Neuronal stem cell (in vitro differentiated cells): ENCODE results near the gene JPH2.

Experiments
- DNase-seq: peaks from one replicate; pipeline ENCODE4 v3.0.0-alpha.2; 2013; ENCODE audit warnings: low spot score
- H2AFZ ChIP-seq: one replicate; pipeline ENCODE4 v1.6.1; 2013; ENCODE audit warnings: mild to moderate bottlenecking, low read length, inconsistent platforms
- H2AK5ac ChIP-seq: 2 replicates; pipeline ENCODE4 v1.6.1; 2013; ENCODE audit warnings: low read depth, mild to moderate bottlenecking, inconsistent platforms, low read length, moderate library complexity, mixed read lengths
- H2BK120ac ChIP-seq: 2 replicates; pipeline ENCODE4 v1.6.1; 2013; ENCODE audit warnings: low read depth, mild to moderate bottlenecking, inconsistent platforms, low read length, moderate library complexity, mixed read lengths
- H2BK12ac ChIP-seq: one replicate; pipeline ENCODE4 v1.6.1; 2013; ENCODE audit warnings: low read length, inconsistent platforms
- H2BK15ac ChIP-seq: 2 replicates; pipeline ENCODE4 v1.6.1; 2013; ENCODE audit warnings: mild to moderate bottlenecking, low read length, inconsistent platforms, mixed read lengths
- H2BK5ac ChIP-seq: one replicate; pipeline ENCODE4 v1.6.1; 2013; ENCODE audit warnings: inconsistent platforms, mild to moderate bottlenecking, low read length, moderate library complexity
- H3K14ac ChIP-seq: one replicate; pipeline ENCODE4 v1.6.1; 2013; ENCODE audit warnings: low read length, inconsistent platforms
- H3K18ac ChIP-seq: 2 replicates; pipeline ENCODE4 v1.6.1; 2013; ENCODE audit warnings: low read length, inconsistent platforms
- H3K23ac ChIP-seq: 2 replicates; pipeline ENCODE4 v1.6.1; 2013; ENCODE audit warnings: low read depth, mild to moderate bottlenecking, mixed read lengths, low read length, inconsistent platforms; ENCODE audit not compliant: poor library complexity
- H3K27ac ChIP-seq: replicated peaks from 3 replicates; pipeline ENCODE4 v1.5.1; 2013; ENCODE audit warnings: low read length, inconsistent platforms
- H3K27me3 ChIP-seq, 3 experiments: 2 replicates each; pipeline ENCODE4 v1.6.1; 2013; ENCODE audit warnings: low read length in 3 of 3, mild to moderate bottlenecking in 2 of 3, inconsistent platforms in 1 of 3, low read depth in 1 of 3, mixed read lengths in 1 of 3, moderate library complexity in 1 of 3; ENCODE audit not compliant: control insufficient read depth in 3 of 3, insufficient read depth in 3 of 3
- H3K36me3 ChIP-seq, 2 donors: replicated peaks in 1 of 2; 2 replicates each; pipeline ENCODE4 v1.6.1; 2013; ENCODE audit warnings: low read length in 2 of 2; ENCODE audit not compliant: control insufficient read depth in 2 of 2, insufficient read depth in 2 of 2
- H3K4ac ChIP-seq: 2 replicates; pipeline ENCODE4 v1.6.1; 2013; ENCODE audit warnings: inconsistent platforms, mild to moderate bottlenecking, low read length, moderate library complexity
- H3K4me1 ChIP-seq, 2 donors: 1 replicate in 1 of 2; 2 replicates in 1 of 2; pipeline ENCODE4 v1.6.1; 2013; ENCODE audit warnings: low read length in 2 of 2, low read depth in 1 of 2; ENCODE audit not compliant: control insufficient read depth in 2 of 2, insufficient read depth in 1 of 2
- H3K4me2 ChIP-seq: one replicate; pipeline ENCODE4 v1.6.1; 2013; ENCODE audit warnings: mild to moderate bottlenecking, low read length, inconsistent platforms; ENCODE audit not compliant: insufficient read depth, poor library complexity, severe bottlenecking
- H3K4me3 ChIP-seq, 2 donors: 2 replicates each; pipeline ENCODE4 v1.5.1; 2013; ENCODE audit warnings: low read length in 2 of 2, mild to moderate bottlenecking in 2 of 2, inconsistent platforms in 1 of 2, moderate library complexity in 1 of 2
- H3K79me1 ChIP-seq: one replicate; pipeline ENCODE4 v1.6.1; 2013; ENCODE audit warnings: low read depth, mild to moderate bottlenecking, inconsistent platforms, low read length, moderate library complexity
- H3K9ac ChIP-seq: one replicate; pipeline ENCODE4 v1.6.1; 2013; ENCODE audit warnings: mild to moderate bottlenecking, low read depth, low read length, inconsistent platforms; ENCODE audit not compliant: poor library complexity
- H3K9me3 ChIP-seq, 2 donors: replicated peaks in 1 of 2; 2 replicates each; pipeline versions ENCODE3 to v1.6.1; 2013; ENCODE audit warnings: low read length in 2 of 2, mild to moderate bottlenecking in 2 of 2, inconsistent platforms in 1 of 2, low read depth in 1 of 2, mixed read lengths in 1 of 2, moderate library complexity in 1 of 2; ENCODE audit not compliant: control insufficient read depth in 2 of 2, insufficient read depth in 1 of 2
- H4K8ac ChIP-seq: one replicate; pipeline ENCODE4 v1.6.1; 2013; ENCODE audit warnings: low read depth, mild to moderate bottlenecking, inconsistent platforms, low read length, moderate library complexity
- H4K91ac ChIP-seq: one replicate; pipeline ENCODE4 v1.6.1; 2013; ENCODE audit warnings: low read length, low read depth, mild to moderate bottlenecking, inconsistent platforms; ENCODE audit not compliant: poor library complexity
- WGBS, 2 donors: extraction: QIAGEN DNeasy Blood & Tissue Kit; methylation state at CpG; one replicate each; pipeline ENCODE4 v1.1.7; 2013; ENCODE audit warnings: missing lambda C conversion rate in 2 of 2, mixed read lengths in 1 of 2; ENCODE audit not compliant: insufficient read length in 2 of 2, insufficient replicate concordance in 1 of 2; ENCODE audit errors: extremely low coverage in 2 of 2; 5-methylcytosine and 5-hydroxymethylcytosine counted together

JPH2 gene

DNA sequence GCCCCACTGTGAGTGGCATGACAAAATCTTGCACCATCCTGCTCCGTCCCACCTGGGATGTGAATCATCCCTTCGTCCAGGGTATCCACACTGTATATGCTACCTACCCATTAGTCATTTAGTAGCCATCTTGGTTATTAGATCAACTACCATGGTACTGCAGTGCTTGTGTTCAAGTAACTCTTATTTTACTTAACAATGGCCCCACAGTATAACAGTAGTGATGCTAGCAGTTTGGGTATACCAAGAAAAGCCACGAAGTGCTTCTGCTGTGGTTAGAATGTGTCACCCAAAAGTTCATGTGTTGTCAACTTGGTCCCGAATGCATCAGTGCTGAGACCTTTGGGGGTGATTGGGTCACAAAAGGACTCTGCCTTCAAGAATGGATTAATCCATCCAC lies 11.9 kb upstream of the JPH2 start:
- Histone ChIP-seq H3K4me1 (no peaks in the 10 kb centered on the region), H3K23ac (no peak overlapping the region), H3K27me3 (no peaks in the 10 kb centered on the region), H3K79me1 (no peaks in the 10 kb centered on the region), H2BK120ac (no peak overlapping the region), H2AFZ (no peak overlapping the region), H3K9ac (no peak overlapping the region), H3K18ac (no peak overlapping the region), H3K27ac (no peak overlapping the region), H4K91ac (no peak overlapping the region), H4K8ac (no peak overlapping the region), H2BK15ac (no peak overlapping the region), H2BK12ac (no peak overlapping the region), H3K4ac (no peak overlapping the region), H3K4me2 (no peak overlapping the region), H2BK5ac (no peak overlapping the region), H2AK5ac (no peak overlapping the region), H3K36me3 (peaks cover 30 to 80% of the 10 kb centered on the region in 2 donors), H3K9me3 (no peaks in the 10 kb centered on the region), H3K14ac (no peak overlapping the region), H3K4me3 (no peak overlapping the region)
- no CpG with 5 or more reads among the region's 4 CpGs for WGBS, 2 donors
- DNase-seq, result no peak

DNA sequence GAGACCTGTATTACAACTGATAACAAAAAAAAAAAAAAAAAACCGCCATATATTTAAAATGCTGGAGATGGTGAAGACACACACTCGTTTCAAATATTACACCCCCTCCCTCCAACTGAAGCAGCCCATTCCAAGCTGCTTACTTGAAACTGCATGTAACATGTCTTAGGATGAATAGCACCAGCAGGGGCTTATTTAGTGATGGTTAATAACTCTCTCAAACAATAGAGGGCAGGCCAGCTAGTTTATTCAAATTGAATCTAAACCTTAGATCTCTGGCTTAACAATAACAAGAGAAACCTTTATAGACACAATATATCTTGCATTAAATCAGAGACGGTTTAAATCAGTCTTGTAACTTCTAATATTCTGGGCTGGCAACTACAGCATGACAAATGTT lies 9.3 kb upstream of the JPH2 start:
- Histone ChIP-seq H2BK15ac (no peak overlapping the region), H2AK5ac (no peak overlapping the region), H2BK5ac (no peak overlapping the region), H2AFZ (no peak overlapping the region), H3K9ac (no peak overlapping the region), H4K91ac (no peak overlapping the region), H3K79me1 (no peaks in the 10 kb centered on the region), H3K18ac (no peak overlapping the region), H2BK12ac (no peak overlapping the region), H3K4me3 (no peak overlapping the region), H3K14ac (no peak overlapping the region), H3K4ac (no peak overlapping the region), H3K4me1 (no peaks in the 10 kb centered on the region), H3K27ac (no peak overlapping the region), H3K27me3 (no peaks in the 10 kb centered on the region), H3K23ac (no peak overlapping the region), H3K9me3 (no peaks in the 10 kb centered on the region), H4K8ac (no peak overlapping the region), H2BK120ac (no peak overlapping the region), H3K4me2 (no peak overlapping the region), H3K36me3 (peaks cover 23 to 54% of the 10 kb centered on the region in 2 donors)
- no CpG with 5 or more reads among the region's 3 CpGs for WGBS, 2 donors
- no peak for DNase-seq

GRCh38 chr20:44195605-44196004 lies 8.6 kb upstream of the JPH2 start:
- no peak overlapping the region for H3K4me2 ChIP-seq
- no peak overlapping the region for H2BK120ac ChIP-seq
- no peak overlapping the region for H4K91ac ChIP-seq
- H4K8ac ChIP-seq, result no peak overlapping the region
- H3K9me3 ChIP-seq, result no peaks in the 10 kb centered on the region
- H2BK12ac ChIP-seq, result no peak overlapping the region
- H3K4me1 ChIP-seq, result no peaks in the 10 kb centered on the region
- no peak overlapping the region for H2BK15ac ChIP-seq
- H3K4me3 ChIP-seq, result no peak overlapping the region
- DNase-seq, result no peak
- H3K79me1 ChIP-seq, result no peaks in the 10 kb centered on the region
- H3K14ac ChIP-seq, result no peak overlapping the region
- peaks cover 23 to 47% of the 10 kb centered on the region in 2 donors for H3K36me3 ChIP-seq
- H3K9ac ChIP-seq, result no peak overlapping the region
- no peak overlapping the region for H2BK5ac ChIP-seq
- no peaks in the 10 kb centered on the region for H3K27me3 ChIP-seq
- no CpG with 5 or more reads among the region's 1 CpG for WGBS, 2 donors
- no peak overlapping the region for H3K18ac ChIP-seq
- no peak overlapping the region for H3K23ac ChIP-seq
- no peak overlapping the region for H3K27ac ChIP-seq
- no peak overlapping the region for H2AK5ac ChIP-seq
- no peak overlapping the region for H3K4ac ChIP-seq
- H2AFZ ChIP-seq, result no peak overlapping the region

GRCh38 chr20:44193801-44194200 lies 6.8 kb upstream of the JPH2 start:
- WGBS, 2 donors, result no CpG with 5 or more reads among the region's 2 CpGs
- no peaks in the 10 kb centered on the region for H3K79me1 ChIP-seq
- H3K27ac ChIP-seq, result no peak overlapping the region
- H2AK5ac ChIP-seq, result no peak overlapping the region
- no peak overlapping the region for H3K9ac ChIP-seq
- peaks cover 0 to 3% (median 0%) of the 10 kb centered on the region in 3 experiments for H3K27me3 ChIP-seq
- no peak overlapping the region for H2BK120ac ChIP-seq
- H3K18ac ChIP-seq, result no peak overlapping the region
- no peak overlapping the region for H2AFZ ChIP-seq
- DNase-seq, result no peak
- H3K4me2 ChIP-seq, result no peak overlapping the region
- H2BK15ac ChIP-seq, result no peak overlapping the region
- H3K4me1 ChIP-seq, result no peaks in the 10 kb centered on the region
- peaks cover 14 to 29% of the 10 kb centered on the region in 2 donors for H3K36me3 ChIP-seq
- no peak overlapping the region for H3K4me3 ChIP-seq
- no peak overlapping the region for H2BK12ac ChIP-seq
- H4K91ac ChIP-seq, result no peak overlapping the region
- no peak overlapping the region for H2BK5ac ChIP-seq
- H3K9me3 ChIP-seq, result no peaks in the 10 kb centered on the region
- no peak overlapping the region for H3K14ac ChIP-seq
- no peak overlapping the region for H4K8ac ChIP-seq
- H3K23ac ChIP-seq, result no peak overlapping the region
- no peak overlapping the region for H3K4ac ChIP-seq
